ENCODE data around the gene ERC1.

- no peak for TF ChIP-seq POLR2AphosphoS5 (IDR thresholded peaks at IDR 0.05)
- TF ChIP-seq, protein P1, sequence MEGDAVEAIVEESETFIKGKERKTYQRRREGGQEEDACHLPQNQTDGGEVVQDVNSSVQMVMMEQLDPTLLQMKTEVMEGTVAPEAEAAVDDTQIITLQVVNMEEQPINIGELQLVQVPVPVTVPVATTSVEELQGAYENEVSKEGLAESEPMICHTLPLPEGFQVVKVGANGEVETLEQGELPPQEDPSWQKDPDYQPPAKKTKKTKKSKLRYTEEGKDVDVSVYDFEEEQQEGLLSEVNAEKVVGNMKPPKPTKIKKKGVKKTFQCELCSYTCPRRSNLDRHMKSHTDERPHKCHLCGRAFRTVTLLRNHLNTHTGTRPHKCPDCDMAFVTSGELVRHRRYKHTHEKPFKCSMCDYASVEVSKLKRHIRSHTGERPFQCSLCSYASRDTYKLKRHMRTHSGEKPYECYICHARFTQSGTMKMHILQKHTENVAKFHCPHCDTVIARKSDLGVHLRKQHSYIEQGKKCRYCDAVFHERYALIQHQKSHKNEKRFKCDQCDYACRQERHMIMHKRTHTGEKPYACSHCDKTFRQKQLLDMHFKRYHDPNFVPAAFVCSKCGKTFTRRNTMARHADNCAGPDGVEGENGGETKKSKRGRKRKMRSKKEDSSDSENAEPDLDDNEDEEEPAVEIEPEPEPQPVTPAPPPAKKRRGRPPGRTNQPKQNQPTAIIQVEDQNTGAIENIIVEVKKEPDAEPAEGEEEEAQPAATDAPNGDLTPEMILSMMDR (IDR thresholded peaks at IDR 0.05) = no peak
- TF ChIP-seq POLR2A (IDR thresholded peaks at IDR 0.05) = no peak
Measured at GRCh38 chr12:1481326-1481725, 490.3 kb downstream of the ERC1 start.
